GM21360 (cell line): ENCODE measurements around the gene NEDD4L.

Experiments used
- ATAC-seq: cut with Tn5 transposase; IDR thresholded peaks from one replicate; pipeline ENCODE4 v1.9.1; 2021; ENCODE audit warnings: mild to moderate bottlenecking, moderate library complexity; ENCODE audit not compliant: unreplicated experiment

Gene NEDD4L

DNA sequence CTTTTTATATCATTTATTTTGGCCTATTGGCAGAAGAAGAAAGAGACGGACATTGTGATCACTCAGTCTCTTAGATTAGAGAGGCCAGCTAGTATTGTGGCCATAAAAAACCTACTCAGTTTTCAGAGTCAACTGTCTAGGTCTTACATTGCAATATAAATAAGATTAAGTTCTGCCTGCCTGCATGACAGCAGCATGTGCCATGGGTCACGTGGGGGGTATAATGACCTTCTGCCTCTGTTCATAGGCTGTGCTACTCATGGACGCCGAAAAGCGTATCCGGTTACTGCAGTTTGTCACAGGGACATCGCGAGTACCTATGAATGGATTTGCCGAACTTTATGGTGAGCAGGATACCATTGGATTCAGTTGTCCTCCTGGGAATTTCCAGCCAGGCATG, 346.4 kb downstream of the NEDD4L start:
- no peak for ATAC-seq

GRCh38 chr18:58391231-58391825, 347.3 kb downstream of the NEDD4L start:
- no peak for ATAC-seq

DNA sequence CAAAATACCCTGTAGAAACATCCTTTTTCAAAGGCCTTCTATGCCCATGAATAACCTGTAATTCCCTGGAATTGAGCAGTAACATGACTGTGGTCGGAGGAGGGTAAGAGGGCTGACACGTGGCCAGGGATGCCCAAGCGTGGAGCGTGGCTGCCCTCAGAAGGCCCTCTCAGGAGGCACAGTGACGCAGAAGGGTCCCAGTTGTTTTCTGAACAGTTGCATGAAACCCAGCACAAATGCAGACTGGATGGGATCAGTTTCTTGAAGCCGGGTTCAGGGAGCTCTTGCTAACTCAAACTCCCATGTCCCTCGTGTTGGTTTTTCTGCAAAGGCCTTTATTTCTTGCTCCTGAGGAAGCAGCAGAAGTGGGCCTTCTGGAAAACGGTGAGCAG, 347.9 kb downstream of the NEDD4L start:
- ATAC-seq: no peak

- ATAC-seq: no peak
Observed at GRCh38 chr18:58392324-58393000, 348.4 kb downstream of the NEDD4L start.

DNA sequence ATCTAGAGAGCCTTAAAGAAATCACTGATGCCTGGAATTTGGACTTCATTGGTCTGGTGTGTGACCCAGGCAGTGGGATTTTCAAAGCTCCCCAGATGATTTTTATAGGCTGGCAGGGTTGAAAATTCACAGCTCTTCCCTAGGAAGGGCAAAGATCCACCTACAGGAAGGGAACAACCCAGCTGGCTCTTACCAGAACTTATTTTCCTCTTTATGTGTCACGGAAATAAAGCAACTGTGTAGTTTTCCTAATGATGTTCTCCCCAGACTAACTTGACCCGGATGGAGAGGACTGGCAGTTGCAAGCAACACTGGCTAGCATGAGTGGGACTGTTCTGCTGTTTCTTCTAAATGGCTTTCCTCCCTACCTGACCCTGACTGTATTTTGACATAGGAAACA, 349.3 kb downstream of the NEDD4L start:
- no peak for ATAC-seq

DNA sequence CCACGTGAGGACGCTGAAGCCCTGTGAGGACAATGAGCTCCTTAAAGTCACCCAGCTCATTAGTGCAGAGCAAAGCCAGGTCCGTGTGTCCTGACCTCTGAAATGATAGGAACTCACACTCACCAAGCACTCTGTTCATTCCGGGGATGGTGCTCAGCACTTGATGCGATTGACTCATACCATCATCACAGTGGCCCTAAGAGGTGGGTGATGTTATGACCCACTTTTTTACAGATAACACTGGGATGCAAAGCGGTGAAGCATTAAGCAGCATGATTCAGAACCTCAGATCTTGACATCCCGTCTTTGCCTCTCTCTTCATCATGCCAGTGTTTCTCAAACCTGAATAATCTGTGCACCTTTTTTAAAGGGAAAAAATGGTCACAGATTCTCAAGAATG, 350.0 kb downstream of the NEDD4L start:
- no peak for ATAC-seq

DNA sequence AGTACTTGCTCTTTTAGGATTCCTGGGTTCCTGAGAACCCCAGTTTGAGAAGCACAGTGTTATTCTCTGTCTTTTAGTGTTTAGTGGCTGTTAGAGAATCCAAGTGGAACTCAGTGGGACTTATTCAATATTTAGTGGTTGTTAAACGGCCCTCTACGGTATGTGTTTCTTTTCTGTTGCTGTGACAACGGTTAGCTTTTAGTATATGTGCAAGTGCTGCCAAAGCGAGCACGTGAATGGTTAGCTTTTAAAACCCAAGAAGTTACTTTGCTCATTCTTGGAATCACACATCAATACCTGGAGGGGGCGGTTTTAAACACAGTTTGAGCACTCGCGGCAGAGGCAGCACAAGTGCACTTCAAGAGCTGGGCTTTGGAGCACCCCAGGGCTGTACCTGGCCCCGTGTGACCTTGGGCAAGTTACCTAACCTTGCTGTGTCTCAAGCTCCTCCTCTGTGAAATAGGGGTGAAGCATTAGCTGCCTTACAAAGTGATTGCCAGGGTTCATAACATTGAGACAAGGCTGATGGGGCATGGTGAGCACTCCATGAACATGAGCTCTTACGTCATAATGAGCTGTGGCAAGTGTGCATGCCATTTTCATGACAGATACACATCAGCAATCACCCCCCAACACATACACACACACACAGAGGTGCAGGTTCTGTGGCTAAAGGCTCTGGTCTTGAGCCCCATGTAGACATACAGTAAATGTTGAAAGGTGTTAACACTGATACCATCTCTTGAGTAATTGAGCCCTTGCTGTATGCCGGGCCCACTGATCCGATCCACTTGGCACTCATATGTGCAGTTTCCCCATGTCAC, 350.8 kb downstream of the NEDD4L start:
- no peak for ATAC-seq

- no peak for ATAC-seq
Observed at GRCh38 chr18:58396144-58396543, 352.1 kb downstream of the NEDD4L start.

GRCh38 chr18:58396966-58397365, 352.9 kb downstream of the NEDD4L start:
- no peak for ATAC-seq

DNA sequence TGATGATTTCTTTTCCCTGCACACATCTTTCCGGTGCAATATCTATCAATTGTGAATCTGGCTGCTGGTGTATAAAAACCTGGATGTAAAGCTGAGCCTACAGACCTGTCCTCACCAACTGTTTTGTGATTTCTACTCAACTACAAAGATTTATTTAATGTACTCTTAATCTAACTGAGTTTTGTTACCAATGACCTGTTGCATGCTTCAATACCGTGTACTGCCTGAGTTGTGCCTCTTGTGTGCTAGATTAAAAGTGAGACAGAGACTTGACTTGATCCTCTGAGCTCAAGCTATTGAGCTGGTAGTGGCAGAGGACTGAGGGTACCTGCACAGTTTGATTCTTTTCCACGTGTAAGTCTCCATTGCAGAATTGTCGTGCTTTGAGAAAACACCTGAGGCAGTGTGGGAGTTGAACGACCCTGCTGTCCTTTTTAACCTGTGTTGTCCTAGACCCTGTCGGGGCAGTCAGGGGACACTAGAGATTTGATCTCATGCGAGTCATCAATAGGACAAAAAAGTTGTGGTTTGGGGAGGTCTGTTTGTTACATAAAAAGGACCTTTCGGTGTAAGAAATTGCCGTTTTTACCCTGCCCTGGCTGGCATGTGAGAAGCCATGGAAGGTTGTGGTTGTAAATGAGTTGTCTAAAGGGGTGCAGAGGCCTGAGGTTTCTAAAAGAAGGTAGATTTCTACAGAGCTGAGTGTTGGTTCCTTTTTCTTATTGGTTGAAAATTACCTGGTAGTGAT, 353.5 kb downstream of the NEDD4L start:
- ATAC-seq: no peak

DNA sequence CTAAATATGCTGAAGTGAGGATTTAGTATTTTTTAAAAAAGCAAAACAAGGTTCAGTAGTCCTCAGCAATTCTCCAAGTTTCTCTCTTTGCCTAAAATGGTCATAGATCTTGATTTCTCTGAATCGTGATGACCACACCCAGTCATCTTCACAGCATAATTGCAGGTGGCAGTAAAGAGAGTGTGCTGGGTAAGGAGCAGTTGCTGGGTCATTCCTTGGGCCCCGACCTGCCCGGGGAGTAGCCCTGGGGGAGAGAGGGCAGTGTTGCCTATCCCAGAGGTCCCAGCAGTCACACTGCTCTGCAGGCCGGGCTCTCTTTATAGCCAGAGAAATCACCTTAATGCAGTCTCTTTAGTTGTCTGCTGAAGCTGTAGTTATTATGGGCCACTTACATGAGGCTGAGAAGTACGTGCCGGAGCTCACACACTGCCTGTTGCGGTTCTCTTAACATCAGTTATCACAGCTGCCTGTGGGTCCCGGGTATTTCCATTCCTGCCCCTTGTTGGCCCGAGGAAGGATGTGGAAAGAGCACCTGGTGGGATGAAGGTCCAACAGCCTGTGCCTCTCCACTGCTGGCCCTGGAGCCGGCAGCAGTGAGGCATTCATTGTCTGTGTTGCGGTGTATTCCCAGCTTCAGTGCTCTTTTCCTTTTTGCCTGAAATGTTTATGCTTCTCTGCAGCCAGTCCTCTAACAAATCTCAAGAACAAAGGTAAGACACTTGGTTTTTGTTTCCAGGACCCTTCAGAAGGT, 354.8 kb downstream of the NEDD4L start:
- ATAC-seq: no peak

GRCh38 chr18:58400331-58400870, 356.4 kb downstream of the NEDD4L start:
- no peak for ATAC-seq

DNA sequence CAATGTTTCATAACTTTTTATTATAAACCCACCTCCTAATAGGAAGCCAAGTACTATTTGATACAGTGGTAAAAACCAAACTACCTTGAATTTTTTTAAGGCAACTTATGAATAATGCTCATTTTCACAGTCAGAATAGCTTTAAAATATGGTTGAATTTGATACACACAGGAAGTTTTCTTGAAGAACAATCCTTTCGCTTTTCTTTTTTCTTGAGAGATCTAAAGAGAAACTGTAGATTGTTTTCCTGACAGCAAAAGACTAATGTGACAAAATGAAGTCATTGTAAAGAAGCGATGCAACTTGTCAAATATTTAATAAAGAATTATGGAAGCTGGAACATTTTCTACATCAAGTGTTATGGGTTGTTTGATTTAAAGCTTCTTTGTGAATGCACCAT, 357.2 kb downstream of the NEDD4L start:
- no peak for ATAC-seq

- no peak for ATAC-seq
Observed at GRCh38 chr18:58402247-58402646, 358.2 kb downstream of the NEDD4L start.

DNA sequence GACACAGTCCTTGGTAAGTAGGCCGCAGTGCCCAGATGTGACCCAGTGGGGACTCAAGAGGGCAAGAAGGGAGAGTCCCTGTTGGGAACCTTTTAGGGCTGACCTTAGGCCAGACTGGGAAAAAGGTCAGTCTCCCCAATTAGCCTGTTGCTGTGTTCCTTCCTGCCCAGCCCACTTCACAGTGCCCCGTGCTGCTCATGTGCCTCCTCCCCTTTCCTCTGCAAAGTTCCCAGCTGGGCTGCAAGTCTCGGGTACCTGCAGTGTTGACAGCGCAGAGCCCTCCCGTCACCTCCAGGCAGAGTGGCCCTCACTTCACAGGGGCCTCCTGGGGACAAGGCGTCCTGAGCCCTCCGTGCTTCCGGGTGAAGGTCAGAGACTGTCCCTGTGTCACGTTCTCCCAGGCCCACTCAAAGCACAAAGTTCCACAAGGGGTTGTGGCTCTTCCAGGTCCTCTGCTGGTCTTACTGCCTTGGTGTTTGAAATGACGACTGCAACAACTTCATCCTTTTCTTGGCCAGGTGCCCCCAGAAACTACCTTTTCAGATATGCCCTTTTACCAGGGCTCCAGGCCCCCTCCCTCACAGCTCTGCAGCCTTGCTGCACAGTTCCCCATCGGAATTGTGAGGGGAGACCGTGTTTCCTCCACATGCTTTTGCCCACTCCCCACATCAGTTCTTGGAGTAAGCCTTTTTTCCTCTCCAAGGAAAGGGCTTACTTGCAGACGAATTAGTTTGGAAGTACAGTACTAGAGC, 359.1 kb downstream of the NEDD4L start:
- no peak for ATAC-seq

- no peak for ATAC-seq
Observed at GRCh38 chr18:58403799-58404455, 359.9 kb downstream of the NEDD4L start.

DNA sequence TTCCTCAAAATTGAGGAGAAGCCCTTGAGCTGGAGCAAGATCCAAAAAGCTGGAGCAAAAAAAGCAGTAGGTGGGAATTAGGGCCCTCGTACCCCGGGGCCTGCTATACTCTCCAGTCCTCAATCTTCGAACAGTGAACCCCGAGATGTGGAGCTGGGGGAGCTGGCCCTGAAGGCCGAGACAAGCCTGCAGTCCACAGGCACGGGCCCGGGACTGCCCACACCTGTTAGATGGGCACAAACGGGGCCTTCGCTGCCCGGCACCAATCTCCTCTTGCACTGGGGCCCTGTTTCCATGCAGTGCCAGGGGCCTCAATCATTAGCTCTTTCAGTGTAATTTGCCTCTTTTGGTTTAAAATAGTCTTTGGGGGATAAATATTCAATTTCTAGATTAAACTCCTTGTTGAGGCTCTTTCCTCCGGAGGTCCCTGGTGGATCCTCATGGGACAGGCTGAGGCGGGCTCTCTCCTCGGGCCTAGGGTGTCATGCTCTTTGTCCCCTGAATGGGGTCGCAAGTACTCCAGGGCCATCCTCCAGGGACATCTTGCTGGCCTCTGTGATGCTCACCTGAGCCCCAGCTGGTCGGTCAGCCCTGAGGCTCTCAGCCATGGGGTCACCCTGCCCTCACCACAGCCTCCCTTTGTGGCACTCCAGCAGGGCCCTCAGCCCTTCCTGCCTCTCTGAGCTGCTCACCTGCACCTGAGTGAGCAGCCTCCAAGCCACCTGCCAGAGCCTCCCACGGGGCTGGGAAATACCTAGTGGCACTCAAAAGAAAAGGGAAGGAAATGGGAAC, 361.3 kb downstream of the NEDD4L start:
- no peak for ATAC-seq

GRCh38 chr18:58407263-58407648, 363.2 kb downstream of the NEDD4L start:
- no peak for ATAC-seq
